Inflammatory macrophage (primary cell): ENCODE measurements around the gene PLEKHG1.

ENCODE experiments used
- DNase-seq, 2 donors: peaks; one replicate each; pipeline ENCODE4 v3.0.0-alpha.2; 2020 to 2022

PLEKHG1 gene

GRCh38 chr6:150590446-150590845, 9.2 kb upstream of the PLEKHG1 start:
- DNase-seq: no peak

- DNase-seq: no peak
These were observed 7.2 kb upstream of the PLEKHG1 start for GRCh38 chr6:150592377-150592995.

- no peak for DNase-seq
These were observed 6.6 kb upstream of the PLEKHG1 start for GRCh38 chr6:150593119-150593518.

GRCh38 chr6:150596439-150596838, 3.2 kb upstream of the PLEKHG1 start:
- no peak for DNase-seq

GRCh38 chr6:150598401-150598800, 1.3 kb upstream of the PLEKHG1 start:
- no peak for DNase-seq

- DNase-seq: no peak
These were observed 857 bp upstream of the PLEKHG1 start for GRCh38 chr6:150598858-150599198.

GRCh38 chr6:150600010-150600300, 270 bp downstream of the PLEKHG1 start:
- no peak for DNase-seq

GRCh38 chr6:150600301-150601017, 774 bp downstream of the PLEKHG1 start:
- DNase-seq: peak in 1 of 2 donors; percentile 1

GRCh38 chr6:150601439-150601838, 1.8 kb downstream of the PLEKHG1 start:
- DNase-seq: no peak

- DNase-seq: no peak
These were observed 3.5 kb downstream of the PLEKHG1 start for GRCh38 chr6:150603176-150603575.

- no peak for DNase-seq
These were observed 4.8 kb downstream of the PLEKHG1 start for GRCh38 chr6:150604467-150604866.

GRCh38 chr6:150605333-150605732, 5.6 kb downstream of the PLEKHG1 start:
- DNase-seq: no peak

GRCh38 chr6:150606168-150606591, 6.5 kb downstream of the PLEKHG1 start:
- DNase-seq: no peak

- DNase-seq: no peak
These were observed 7.1 kb downstream of the PLEKHG1 start for GRCh38 chr6:150606647-150607328.

- no peak for DNase-seq
These were observed 7.6 kb downstream of the PLEKHG1 start for GRCh38 chr6:150607329-150607650.

GRCh38 chr6:150610584-150610983, 10.9 kb downstream of the PLEKHG1 start:
- no peak for DNase-seq

- no peak for DNase-seq
These were observed 13.6 kb downstream of the PLEKHG1 start for GRCh38 chr6:150613269-150613668.

GRCh38 chr6:150615967-150616366, 16.3 kb downstream of the PLEKHG1 start:
- no peak for DNase-seq

- no peak for DNase-seq
These were observed 16.9 kb downstream of the PLEKHG1 start for GRCh38 chr6:150616586-150616985.

- no peak for DNase-seq
These were observed 17.4 kb downstream of the PLEKHG1 start for GRCh38 chr6:150617062-150617461.

- DNase-seq: no peak
These were observed 18.1 kb downstream of the PLEKHG1 start for GRCh38 chr6:150617496-150618460.

GRCh38 chr6:150619275-150619674, 19.6 kb downstream of the PLEKHG1 start:
- DNase-seq: no peak

GRCh38 chr6:150620244-150620643, 20.6 kb downstream of the PLEKHG1 start:
- DNase-seq: no peak
